Kidney (tissue), 14 donors: ENCODE results near the gene ZCCHC3. TPM values are rescaled to one million over a fixed set of nuclear protein-coding genes. Genes with fewer than 3 reads are reported as not detected.

Source experiments
- DNase-seq, 5 donors: peaks; one replicate each; pipeline ENCODE4 v3.0.0-alpha.2; 2013 to 2020
- FAIRE-seq: peaks from 2 replicates; lab custom pipeline; 2012; peaks lifted over from hg19 to GRCh38; lab: Jason Lieb, UNC
- H3K27ac ChIP-seq, 2 donors: one replicate each; pipeline ENCODE4 v1.7.0; 2013; ENCODE audit warnings: low read depth in 2 of 2, low read length in 2 of 2, inconsistent platforms in 1 of 2
- H3K27me3 ChIP-seq: one replicate; pipeline ENCODE4 v1.7.1; 2013; ENCODE audit warnings: low read length, inconsistent platforms; ENCODE audit not compliant: control insufficient read depth, insufficient read depth
- H3K36me3 ChIP-seq, 3 donors: one replicate each; pipeline versions ENCODE4 v1.7.0 to v1.7.1; 2013; ENCODE audit warnings: low read length in 3 of 3, control low read depth in 1 of 3, inconsistent platforms in 1 of 3; ENCODE audit not compliant: insufficient read depth in 3 of 3, control insufficient read depth in 2 of 3
- H3K4me1 ChIP-seq, 3 donors: one replicate each; pipeline versions ENCODE4 v1.7.0 to v1.7.1; 2013; ENCODE audit warnings: low read length in 3 of 3, inconsistent platforms in 1 of 3, low read depth in 1 of 3; ENCODE audit not compliant: control insufficient read depth in 2 of 3, insufficient read depth in 2 of 3
- H3K4me3 ChIP-seq, 3 donors: one replicate each; pipeline versions ENCODE4 v1.7.0 to v1.8.1; 2013; ENCODE audit warnings: low read length in 3 of 3, control low read depth in 1 of 3, inconsistent platforms in 1 of 3
- H3K9ac ChIP-seq, 3 donors: one replicate each; pipeline versions ENCODE4 v1.7.0 to v1.7.1; 2013; ENCODE audit warnings: low read length in 3 of 3, control low read depth in 1 of 3, inconsistent platforms in 1 of 3
- H3K9me3 ChIP-seq, 3 donors: one replicate each; pipeline versions ENCODE4 v1.7.0 to v1.7.1; 2013; ENCODE audit warnings: low read length in 3 of 3, control low read depth in 1 of 3, inconsistent platforms in 1 of 3; ENCODE audit not compliant: control insufficient read depth in 2 of 3, insufficient read depth in 1 of 3
- CTCF ChIP-seq: IDR thresholded peaks from 3 replicates; pipeline ENCODE4 v1.5.1; 2012; ENCODE audit warnings: mild to moderate bottlenecking, moderate library complexity, borderline replicate concordance; ENCODE audit not compliant: insufficient read depth; ENCODE audit errors: extremely low read depth
- intact Hi-C: fragments of 100-400 bp; cut with DNase I; formaldehyde crosslinking; loops from one replicate; pipeline ENCODE4 v1.11.1; 2022
- polyA plus RNA-seq: library from polyadenylated mRNA; stranded (reverse); fragments of 350-450 nt; fragmentation: Illumina TruSeq; extraction: RNeasy Lipid Tissue Mini Kit (QIAGEN cat#74804); gene quantifications from one replicate; pipeline ENCODE4 v1.2.3, GENCODE V29; 2014; ENCODE audit warnings: low read depth, low replicate concordance; ENCODE audit not compliant: insufficient read depth
- total RNA-seq: library from RNA; stranded (reverse); fragmentation: NEBNext Ultra II Directional; extraction: Animal tissue kit (Norgen Biotek cat#: 25700); gene quantifications from one replicate; pipeline ENCODE4 v1.2.1, GENCODE V29; 2021
- donor health status: control.
- donor health status: control.
- donor health status: control.
- donor health status: control.
- donor health status: control.
- donor health status: DM: yes; HTN: yes; CAD: no.
- donor health status: Normal renal cell carcinoma (clear cell type).

Gene ZCCHC3
- total and polyA plus RNA-seq, 2 donors from 2014 or later: 12.8 to 16.4 TPM

- TF ChIP-seq CTCF: no peak
- FAIRE-seq: no peak
- intact Hi-C loops: no loop called here
Measured at GRCh38 chr20:271528-271927, 25.8 kb upstream of the ZCCHC3 start.

GRCh38 chr20:272718-273117 lies 24.7 kb upstream of the ZCCHC3 start:
- H3K36me3 ChIP-seq: peaks cover 0 to 14% (median 0%) of the 10 kb centered on the region in 3 donors
- FAIRE-seq (no peak), DNase-seq (no peak)
- H3K27me3 ChIP-seq: no peaks in the 10 kb centered on the region
- no peaks in the 10 kb centered on the region for H3K4me1 ChIP-seq
- intact Hi-C loops: no loop called here
- no peak for TF ChIP-seq CTCF
- H3K27ac ChIP-seq: no peak overlapping the region
- no peak overlapping the region for H3K4me3 ChIP-seq
- H3K9me3 ChIP-seq: no peaks in the 10 kb centered on the region
- no peak overlapping the region for H3K9ac ChIP-seq

More at GRCh38 chr20:271528-271927, 25.8 kb upstream of the ZCCHC3 start:
- Histone ChIP-seq H3K4me3 (no peak overlapping the region), H3K27ac (no peak overlapping the region), H3K9ac (no peak overlapping the region), H3K9me3 (no peaks in the 10 kb centered on the region), H3K27me3 (no peaks in the 10 kb centered on the region), H3K4me1 (no peaks in the 10 kb centered on the region), H3K36me3 (peaks cover 0 to 4% (median 0%) of the 10 kb centered on the region in 3 donors)
- DNase-seq: no peak

- no peak for TF ChIP-seq CTCF
- Histone ChIP-seq H3K27me3 (no peaks in the 10 kb centered on the region), H3K36me3 (peaks cover 2 to 22% (median 2%) of the 10 kb centered on the region in 3 donors), H3K27ac (no peak overlapping the region), H3K9ac (no peak overlapping the region), H3K4me3 (no peak overlapping the region), H3K4me1 (no peaks in the 10 kb centered on the region), H3K9me3 (no peaks in the 10 kb centered on the region)
- DNase-seq: no peak
- no peak for FAIRE-seq
- intact Hi-C loops: no loop called here
Measured at GRCh38 chr20:273884-274283, 23.5 kb upstream of the ZCCHC3 start.

- H3K4me3 ChIP-seq: no peak overlapping the region
- no peak for TF ChIP-seq CTCF
- H3K9ac ChIP-seq: no peak overlapping the region
- FAIRE-seq (no peak), DNase-seq (no peak)
- H3K27me3 ChIP-seq: no peaks in the 10 kb centered on the region
- no peaks in the 10 kb centered on the region for H3K9me3 ChIP-seq
- intact Hi-C loops: no loop called here
- H3K27ac ChIP-seq: no peak overlapping the region
- H3K36me3 ChIP-seq: peaks cover 2 to 22% (median 2%) of the 10 kb centered on the region in 3 donors
- H3K4me1 ChIP-seq: no peaks in the 10 kb centered on the region
Measured at GRCh38 chr20:275791-276190, 21.6 kb upstream of the ZCCHC3 start.
